ENCODE measurements around the gene TICAM2.

The TICAM2 gene

GRCh38 chr5:115568668-115569067, 33.6 kb downstream of the TICAM2 start:
- no peak for DNase-seq (ENCODE audit: low read depth)

GRCh38 chr5:115565233-115565632, 37.0 kb downstream of the TICAM2 start:
- no peak for DNase-seq (ENCODE audit: low read depth)

- DNase-seq (ENCODE audit: low read depth), result no peak
These were observed 41.1 kb downstream of the TICAM2 start for GRCh38 chr5:115561176-115561575.

GRCh38 chr5:115559524-115559923, 42.8 kb downstream of the TICAM2 start:
- DNase-seq (ENCODE audit: low read depth), result no peak

- no peak for DNase-seq (ENCODE audit: low read depth)
These were observed 43.8 kb downstream of the TICAM2 start for GRCh38 chr5:115558388-115558956.

- no peak for DNase-seq (ENCODE audit: low read depth)
These were observed 44.5 kb downstream of the TICAM2 start for GRCh38 chr5:115557667-115558387.

- DNase-seq (ENCODE audit: low read depth), result no peak
These were observed 46.0 kb downstream of the TICAM2 start for GRCh38 chr5:115556276-115556675.

- no peak for DNase-seq (ENCODE audit: low read depth)
These were observed 47.1 kb downstream of the TICAM2 start for GRCh38 chr5:115555084-115555633.

- no peak for DNase-seq (ENCODE audit: low read depth)
These were observed 49.2 kb downstream of the TICAM2 start for GRCh38 chr5:115553082-115553481.

- DNase-seq (ENCODE audit: low read depth), result no peak
These were observed 50.9 kb downstream of the TICAM2 start for GRCh38 chr5:115551415-115551814.

GRCh38 chr5:115549154-115549553, 53.1 kb downstream of the TICAM2 start:
- DNase-seq (ENCODE audit: low read depth), result no peak

GRCh38 chr5:115548683-115549082, 53.6 kb downstream of the TICAM2 start:
- DNase-seq (ENCODE audit: low read depth), result no peak

GRCh38 chr5:115545351-115545882, 56.9 kb downstream of the TICAM2 start:
- no peak for DNase-seq (ENCODE audit: low read depth)

- peak; percentile 99 for DNase-seq (ENCODE audit: low read depth)
These were observed 57.6 kb downstream of the TICAM2 start, which contains the start of gene FEM1C for GRCh38 chr5:115544436-115545350. Gene FEM1C, minus strand, starts transcription at chr5:115544775. Its CDS starts 1,282 bp downstream, at chr5:115543493.

GRCh38 chr5:115544043-115544435, 58.2 kb downstream of the TICAM2 start:
- DNase-seq (ENCODE audit: low read depth), result peak; percentile 38

- DNase-seq (ENCODE audit: low read depth), result no peak
These were observed 58.8 kb downstream of the TICAM2 start for GRCh38 chr5:115543365-115544042.

GRCh38 chr5:115542651-115543364, 59.5 kb downstream of the TICAM2 start:
- DNase-seq (ENCODE audit: low read depth), result no peak

- DNase-seq (ENCODE audit: low read depth), result no peak
These were observed 60.2 kb downstream of the TICAM2 start for GRCh38 chr5:115542086-115542485.

GRCh38 chr5:115541611-115542010, 60.7 kb downstream of the TICAM2 start:
- DNase-seq (ENCODE audit: low read depth), result no peak

GRCh38 chr5:115535479-115536035, 66.7 kb downstream of the TICAM2 start:
- DNase-seq (ENCODE audit: low read depth), result no peak

GRCh38 chr5:115532517-115532916, 69.8 kb downstream of the TICAM2 start:
- no peak for DNase-seq (ENCODE audit: low read depth)

Data from activated T-cell treated with anti-CD3 and anti-CD28 coated beads for 1 hour (primary cell).